Gastroesophageal sphincter (tissue), 4 donors: Measurements from ENCODE around the gene WNT3. TPM values are rescaled to one million over a fixed set of nuclear protein-coding genes. Genes with fewer than 3 reads are reported as not detected.

Experiments
- ATAC-seq: fragments of 150-250 bp; one replicate; pipeline ENCODE4 v1.9.1; 2016; ENCODE audit warnings: mild to moderate bottlenecking, moderate library complexity
- H3K27ac ChIP-seq, 4 donors: fragments of 200-600 bp; sonication (generic) in 3 of 4; 1 replicate in 3 of 4; 2 replicates in 1 of 4; pipeline ENCODE4 v1.5.1; 2016 to 2019
- H3K27me3 ChIP-seq: fragments of 200-600 bp; sonication (generic); one replicate; pipeline ENCODE4 v1.5.1; 2019
- H3K36me3 ChIP-seq, 2 donors: fragments of 200-600 bp; sonication (generic); one replicate each; pipeline ENCODE4 v1.5.1; 2019; ENCODE audit warnings: control low read depth in 1 of 2
- H3K4me1 ChIP-seq, 3 donors: fragments of 200-600 bp; sonication (generic); 1 replicate in 2 of 3; 2 replicates in 1 of 3; pipeline ENCODE4 v1.5.1; 2016 to 2019; ENCODE audit warnings: control low read depth in 2 of 3
- H3K4me3 ChIP-seq, 2 donors: fragments of 200-600 bp; sonication (generic); one replicate each; pipeline ENCODE4 v1.5.1; 2019; ENCODE audit warnings: mild to moderate bottlenecking in 1 of 2, moderate library complexity in 1 of 2
- H3K9me3 ChIP-seq, 3 donors: fragments of 200-600 bp; sonication (generic); one replicate each; pipeline ENCODE4 v1.5.1; 2017 to 2019; ENCODE audit warnings: control low read depth in 2 of 3
- EP300 ChIP-seq: sonication (generic); formaldehyde crosslinking; IDR thresholded peaks from one replicate; pipeline ENCODE4 v1.6.1; 2017; ENCODE audit warnings: antibody characterized with exemption, mild to moderate bottlenecking
- POLR2A ChIP-seq, 2 donors: fragments of 450-650 bp; IDR thresholded peaks; one replicate each; pipeline ENCODE4 v1.6.1; 2017; ENCODE audit warnings: antibody characterized with exemption in 2 of 2, mild to moderate bottlenecking in 2 of 2, moderate library complexity in 1 of 2
- POLR2AphosphoS5 ChIP-seq: sonication (generic); formaldehyde crosslinking; IDR thresholded peaks from one replicate; pipeline ENCODE4 v1.6.1; 2017; ENCODE audit warnings: antibody characterized with exemption
- WGBS, 2 donors: methylation state at CpG; one replicate each; pipeline ENCODE4 v1.1.5; 2018; ENCODE audit warnings: low coverage in 1 of 2; 5-methylcytosine and 5-hydroxymethylcytosine counted together
- total RNA-seq, 4 donors: library from RNA; depleted of rRNA; stranded (reverse); fragments of >200 nt; gene quantifications; one replicate each; pipeline ENCODE4 v1.1.0, GENCODE V29; 2016
- TF ChIP-seq, protein P1 (sequence below), 4 experiments: fragments of 200-600 bp in 2 of 4; fragments of 450-650 bp in 2 of 4; sonication (generic) in 1 of 4; IDR thresholded peaks; one replicate each; pipeline ENCODE4 v1.5.1; 2017 to 2019; ENCODE audit warnings: antibody characterized with exemption in 4 of 4, mild to moderate bottlenecking in 2 of 4, moderate library complexity in 2 of 4

Gene WNT3
- total RNA-seq, 4 donors from 2014 or later, result 0.62 to 1.4 (median 0.99) TPM

GRCh38 chr17:46744441-46744840, 74.1 kb downstream of the WNT3 start:
- no peak for ATAC-seq

GRCh38 chr17:46742565-46743270, 75.8 kb downstream of the WNT3 start:
- H3K4me1 ChIP-seq, result no peaks in the 10 kb centered on the region
- 64 to 73% methylated on average over 4 to 7 of the region's 7 CpGs for WGBS, 2 donors
- H3K9me3 ChIP-seq, result no peaks in the 10 kb centered on the region
- ATAC-seq, result no peak
- no peak overlapping the region for H3K4me3 ChIP-seq
- TF ChIP-seq EP300 (no peak), POLR2AphosphoS5 (no peak), POLR2A (IDR thresholded peaks at IDR 0.05) (no peak)
- TF ChIP-seq, protein P1, sequence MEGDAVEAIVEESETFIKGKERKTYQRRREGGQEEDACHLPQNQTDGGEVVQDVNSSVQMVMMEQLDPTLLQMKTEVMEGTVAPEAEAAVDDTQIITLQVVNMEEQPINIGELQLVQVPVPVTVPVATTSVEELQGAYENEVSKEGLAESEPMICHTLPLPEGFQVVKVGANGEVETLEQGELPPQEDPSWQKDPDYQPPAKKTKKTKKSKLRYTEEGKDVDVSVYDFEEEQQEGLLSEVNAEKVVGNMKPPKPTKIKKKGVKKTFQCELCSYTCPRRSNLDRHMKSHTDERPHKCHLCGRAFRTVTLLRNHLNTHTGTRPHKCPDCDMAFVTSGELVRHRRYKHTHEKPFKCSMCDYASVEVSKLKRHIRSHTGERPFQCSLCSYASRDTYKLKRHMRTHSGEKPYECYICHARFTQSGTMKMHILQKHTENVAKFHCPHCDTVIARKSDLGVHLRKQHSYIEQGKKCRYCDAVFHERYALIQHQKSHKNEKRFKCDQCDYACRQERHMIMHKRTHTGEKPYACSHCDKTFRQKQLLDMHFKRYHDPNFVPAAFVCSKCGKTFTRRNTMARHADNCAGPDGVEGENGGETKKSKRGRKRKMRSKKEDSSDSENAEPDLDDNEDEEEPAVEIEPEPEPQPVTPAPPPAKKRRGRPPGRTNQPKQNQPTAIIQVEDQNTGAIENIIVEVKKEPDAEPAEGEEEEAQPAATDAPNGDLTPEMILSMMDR (IDR thresholded peaks at IDR 0.05), result no peak
- no peaks in the 10 kb centered on the region for H3K27me3 ChIP-seq
- H3K36me3 ChIP-seq, result peaks cover 0 to 30% of the 10 kb centered on the region in 2 donors
- no peak overlapping the region for H3K27ac ChIP-seq

More at GRCh38 chr17:46744441-46744840, 74.1 kb downstream of the WNT3 start:
- Histone ChIP-seq H3K4me3 (no peak overlapping the region), H3K27ac (no peak overlapping the region), H3K4me1 (no peaks in the 10 kb centered on the region), H3K9me3 (no peaks in the 10 kb centered on the region), H3K27me3 (no peaks in the 10 kb centered on the region), H3K36me3 (peaks cover 0 to 18% of the 10 kb centered on the region in 2 donors)
- WGBS, 2 donors, result 89 to 100% methylated on average over 1 of the region's 1 CpG
- TF ChIP-seq EP300, result no peak
- TF ChIP-seq POLR2AphosphoS5, result no peak
- TF ChIP-seq POLR2A (IDR thresholded peaks at IDR 0.05), result no peak
- TF ChIP-seq, protein P1 (IDR thresholded peaks at IDR 0.05), result no peak

DNA sequence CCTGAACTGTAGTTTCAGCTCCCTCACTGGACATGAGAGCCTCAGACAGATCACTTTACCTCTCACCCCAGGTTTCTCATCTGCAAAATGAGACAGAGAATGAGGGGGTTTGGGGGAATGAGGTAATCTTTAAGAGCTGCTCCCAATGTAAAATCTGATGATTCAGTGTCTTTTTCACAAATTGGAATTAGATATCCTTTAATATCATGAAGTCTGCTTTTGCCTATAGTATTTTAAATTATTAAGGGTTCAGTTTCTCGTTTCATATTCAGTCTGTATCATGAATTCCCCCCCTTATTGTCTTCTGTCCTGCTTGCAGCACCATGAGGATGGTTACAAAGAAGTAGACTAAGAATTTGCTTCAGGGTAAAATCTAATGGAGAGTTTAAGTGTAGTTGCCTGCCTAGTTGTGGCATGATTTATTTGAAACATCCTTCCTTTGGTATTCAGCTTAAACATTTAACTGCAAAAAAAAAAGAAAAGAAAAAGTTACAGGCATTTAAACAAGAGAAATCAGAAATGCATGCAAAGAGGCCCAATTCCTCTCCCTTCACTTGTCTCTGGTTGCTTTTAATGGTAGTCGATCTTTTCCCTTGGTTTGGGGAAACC, 77.3 kb downstream of the WNT3 start:
- peaks cover 0 to 30% of the 10 kb centered on the region in 2 donors for H3K36me3 ChIP-seq
- H3K27ac ChIP-seq, result no peak overlapping the region
- no peaks in the 10 kb centered on the region for H3K27me3 ChIP-seq
- H3K4me3 ChIP-seq, result no peak overlapping the region
- H3K9me3 ChIP-seq, result no peaks in the 10 kb centered on the region
- H3K4me1 ChIP-seq, result no peaks in the 10 kb centered on the region
- WGBS, 2 donors, result 69 to 96% methylated on average over 2 of the region's 2 CpGs
- TF ChIP-seq POLR2AphosphoS5, result no peak
- no peak for TF ChIP-seq EP300
- TF ChIP-seq, protein P1 (IDR thresholded peaks at IDR 0.05), result no peak
- no peak for TF ChIP-seq POLR2A (IDR thresholded peaks at IDR 0.05)
- ATAC-seq, result no peak

DNA sequence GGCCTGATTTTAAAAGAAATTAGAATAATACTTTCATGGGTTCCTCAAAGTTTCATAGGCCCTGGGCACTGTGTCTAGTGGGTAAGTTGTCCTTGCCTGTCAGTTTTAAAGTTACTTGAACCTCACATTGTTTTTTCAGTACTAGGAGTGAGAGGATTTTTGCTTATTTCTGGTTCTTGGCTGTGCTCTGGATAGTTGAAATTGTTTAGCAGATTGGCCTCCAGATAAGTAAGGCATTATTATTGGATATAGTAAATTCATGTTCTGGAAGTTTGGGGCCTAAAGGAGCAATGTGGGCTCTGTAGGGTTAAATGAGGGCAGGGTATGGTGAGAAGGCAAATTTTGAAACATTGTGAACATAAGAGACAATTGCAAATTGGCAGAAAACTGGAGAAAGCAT, 78.5 kb downstream of the WNT3 start:
- H3K27ac ChIP-seq, result no peak overlapping the region
- no peaks in the 10 kb centered on the region for H3K27me3 ChIP-seq
- H3K9me3 ChIP-seq, result no peaks in the 10 kb centered on the region
- TF ChIP-seq POLR2A (IDR thresholded peaks at IDR 0.05), result no peak
- TF ChIP-seq, protein P1 (IDR thresholded peaks at IDR 0.05), result no peak
- no peak for TF ChIP-seq EP300
- no peak for TF ChIP-seq POLR2AphosphoS5
- H3K4me3 ChIP-seq, result no peak overlapping the region
- no peak for ATAC-seq
- H3K36me3 ChIP-seq, result peaks cover 0 to 30% of the 10 kb centered on the region in 2 donors
- H3K4me1 ChIP-seq, result no peaks in the 10 kb centered on the region

DNA sequence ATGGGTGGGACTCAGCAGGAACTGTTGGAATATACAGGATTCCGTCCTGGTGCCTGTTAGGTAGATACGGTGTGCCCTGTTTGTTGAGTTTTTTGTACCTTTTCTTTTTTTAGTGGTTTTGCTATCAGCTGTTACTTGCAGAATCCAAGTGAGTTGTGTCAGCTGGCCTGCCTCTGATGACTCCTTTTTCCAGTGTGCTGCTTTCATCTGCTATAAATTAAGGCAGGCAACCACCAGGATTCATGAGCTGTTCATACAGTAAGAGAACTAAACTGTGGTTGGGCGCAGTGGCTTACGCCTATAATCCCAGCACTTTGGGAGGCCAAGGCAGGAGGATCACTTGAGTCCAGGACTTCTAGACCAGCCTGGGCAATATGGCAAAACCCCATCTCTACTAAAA, 79.9 kb downstream of the WNT3 start:
- 97 to 100% methylated on average over 2 to 4 of the region's 4 CpGs for WGBS, 2 donors
- H3K36me3 ChIP-seq, result peaks cover 0 to 30% of the 10 kb centered on the region in 2 donors

More for the DNA sequence above, 79.9 kb downstream of the WNT3 start:
- no peak for ATAC-seq
- no peaks in the 10 kb centered on the region for H3K4me1 ChIP-seq
- no peak overlapping the region for H3K27ac ChIP-seq
- no peaks in the 10 kb centered on the region for H3K27me3 ChIP-seq
- no peaks in the 10 kb centered on the region for H3K9me3 ChIP-seq
- TF ChIP-seq, protein P1 (IDR thresholded peaks at IDR 0.05), result no peak
- TF ChIP-seq POLR2A (IDR thresholded peaks at IDR 0.05) (no peak), EP300 (no peak), POLR2AphosphoS5 (no peak)
- no peak overlapping the region for H3K4me3 ChIP-seq
